NOMO-1 treated with dmso at 0.1 percent for 144 hours (cell line): ENCODE data around the gene ITPR3.
A peak's percentile ranks its signal among the peaks of the same experiment; 100 is the strongest.

Experiments
- DNase-seq: peaks from one replicate; lab custom pipeline; 2025; ENCODE audit not compliant: unreplicated experiment; lab: John Stamatoyannopoulos, UW

Gene ITPR3

DNA sequence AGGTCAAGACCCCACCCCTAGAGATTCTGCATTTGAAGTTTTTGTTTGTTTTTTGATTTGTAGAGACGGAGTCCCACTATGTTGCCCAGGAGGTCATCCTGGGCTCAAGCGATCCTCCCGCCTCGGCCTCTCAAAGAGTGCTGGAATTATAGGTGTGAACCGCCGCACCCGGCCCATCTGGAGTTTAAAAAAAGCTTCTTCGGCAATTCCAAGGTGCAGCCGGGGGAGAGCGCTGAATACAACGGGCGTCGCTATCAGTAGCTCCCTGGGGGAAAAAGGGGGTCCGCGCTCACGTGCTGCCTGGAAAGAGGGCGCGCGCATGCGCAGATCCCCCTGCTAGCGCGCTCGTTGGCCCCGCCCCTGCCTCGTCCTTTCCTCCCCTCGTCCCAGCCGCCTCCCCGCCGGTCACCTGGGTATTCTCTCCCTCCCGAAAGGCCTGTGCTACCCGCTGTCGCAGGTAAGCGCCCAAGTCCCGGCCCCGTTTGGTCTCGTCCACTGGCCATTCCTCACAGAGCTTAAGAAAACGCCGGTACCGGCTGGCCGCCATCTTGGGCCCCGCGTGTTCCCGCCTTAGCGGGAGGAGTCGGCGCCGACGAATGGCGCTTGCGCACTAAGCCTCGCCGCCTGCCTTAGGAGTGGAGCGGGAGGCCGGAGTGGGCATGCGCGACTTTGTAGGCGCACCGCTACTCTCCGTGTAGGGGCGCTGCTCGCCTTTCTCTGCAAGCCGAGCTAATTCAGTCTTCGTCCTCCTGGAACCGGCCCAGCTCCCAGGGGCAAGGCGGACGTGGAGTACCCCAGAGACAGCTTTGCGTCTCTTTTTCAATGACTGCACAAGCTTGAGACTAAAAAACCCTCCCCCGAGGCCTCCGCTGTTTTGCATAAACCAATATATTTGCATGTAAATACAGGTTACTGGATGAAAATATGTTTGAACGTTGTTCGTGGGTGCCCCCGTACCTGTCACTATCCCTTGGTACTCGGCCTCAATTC lies 90.3 kb downstream of the ITPR3 start, which contains the start of gene UQCC2:
UQCC2 (minus strand) TSS at position 561 of the 990 bp plus-strand sequence; CDS start at position 547, 14 bp downstream.
- DNase-seq = peak; percentile 92

DNA sequence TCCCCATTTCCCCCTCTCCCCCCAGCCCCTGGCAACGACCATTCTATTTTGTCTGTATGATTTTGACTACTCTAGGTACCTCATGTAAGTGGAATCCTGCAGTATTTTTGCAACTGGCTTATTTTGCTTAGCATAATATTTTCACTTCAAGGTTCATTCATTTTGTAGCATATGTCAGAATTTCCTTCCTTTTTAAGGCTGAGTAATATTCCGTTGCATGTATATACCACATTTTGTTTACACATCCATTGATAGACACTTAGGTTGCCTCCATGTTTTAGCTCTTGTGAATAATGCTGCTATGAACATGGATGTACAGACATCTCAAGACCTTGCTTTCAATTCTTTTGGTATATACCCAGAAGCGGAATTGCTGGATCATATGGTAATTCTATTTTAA lies 91.8 kb downstream of the ITPR3 start:
- no peak for DNase-seq

DNA sequence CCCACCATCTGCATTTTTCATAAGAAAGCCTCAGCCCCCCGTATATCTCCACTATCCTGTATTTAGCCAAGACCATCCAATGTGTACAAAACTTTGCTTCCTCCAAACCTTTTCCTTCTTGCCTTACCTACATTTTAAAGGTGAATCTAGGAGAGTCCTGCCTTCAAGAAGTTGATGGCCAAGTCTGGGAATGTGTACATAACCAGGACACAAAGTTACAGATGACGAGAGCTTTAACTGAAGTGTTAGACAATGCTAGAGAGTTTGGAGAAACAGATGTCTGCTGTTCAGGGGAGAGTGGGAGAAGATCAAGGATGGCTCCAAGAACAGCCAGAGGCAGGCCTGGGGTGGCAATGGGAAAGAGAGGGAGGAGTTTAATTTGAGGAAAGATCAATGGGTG lies 92.7 kb downstream of the ITPR3 start:
- no peak for DNase-seq

DNA sequence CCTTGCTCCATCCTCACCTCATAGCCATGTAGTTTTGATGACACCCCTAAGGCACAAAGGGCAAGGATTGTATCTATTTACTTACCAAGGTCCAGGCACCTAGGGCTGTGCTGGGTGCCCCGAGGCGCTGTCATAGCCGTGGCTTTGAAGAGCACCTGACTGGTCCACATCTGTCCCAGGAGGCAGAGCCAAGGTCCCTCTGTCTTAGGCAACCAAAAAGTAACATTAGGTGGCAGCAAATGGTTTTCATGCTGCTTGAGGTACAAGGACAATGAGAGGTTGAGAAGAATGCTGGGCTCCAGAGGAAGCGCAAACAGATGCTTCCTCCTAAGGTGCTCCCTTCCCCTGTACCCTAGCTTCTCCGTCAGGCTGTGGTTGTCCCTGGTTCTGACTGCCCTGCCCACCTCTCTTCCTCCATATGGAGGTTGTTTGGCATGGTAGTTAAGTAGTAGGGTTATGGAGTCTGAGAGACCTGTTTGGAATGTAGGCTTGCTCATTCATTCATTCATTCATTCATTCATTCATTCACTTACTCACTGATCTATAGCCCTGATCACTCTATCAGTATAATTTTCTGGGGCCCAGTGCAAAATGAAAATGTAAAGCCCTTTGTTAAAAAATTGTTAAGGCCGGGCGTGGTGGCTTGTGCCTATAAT lies 93.4 kb downstream of the ITPR3 start:
- DNase-seq = no peak

DNA sequence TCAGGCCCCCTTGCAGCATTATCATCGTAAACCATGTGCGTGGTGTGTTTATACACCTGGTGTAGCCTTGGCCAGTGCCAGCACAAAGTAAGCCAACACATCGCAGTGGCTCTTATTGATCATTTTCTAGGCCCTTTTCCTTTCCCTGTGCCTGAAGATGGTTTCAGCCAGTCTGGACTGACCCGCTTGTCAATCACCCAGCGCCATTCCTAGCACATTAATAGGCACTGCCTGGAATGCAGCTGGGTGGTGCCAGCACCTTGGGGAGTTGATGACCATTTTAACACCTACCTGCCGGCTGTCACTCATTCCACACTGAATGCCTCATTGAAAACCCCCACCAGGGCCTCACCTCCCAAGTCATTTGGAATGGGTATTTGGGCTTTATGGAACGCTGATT lies 95.3 kb downstream of the ITPR3 start:
- DNase-seq = no peak

DNA sequence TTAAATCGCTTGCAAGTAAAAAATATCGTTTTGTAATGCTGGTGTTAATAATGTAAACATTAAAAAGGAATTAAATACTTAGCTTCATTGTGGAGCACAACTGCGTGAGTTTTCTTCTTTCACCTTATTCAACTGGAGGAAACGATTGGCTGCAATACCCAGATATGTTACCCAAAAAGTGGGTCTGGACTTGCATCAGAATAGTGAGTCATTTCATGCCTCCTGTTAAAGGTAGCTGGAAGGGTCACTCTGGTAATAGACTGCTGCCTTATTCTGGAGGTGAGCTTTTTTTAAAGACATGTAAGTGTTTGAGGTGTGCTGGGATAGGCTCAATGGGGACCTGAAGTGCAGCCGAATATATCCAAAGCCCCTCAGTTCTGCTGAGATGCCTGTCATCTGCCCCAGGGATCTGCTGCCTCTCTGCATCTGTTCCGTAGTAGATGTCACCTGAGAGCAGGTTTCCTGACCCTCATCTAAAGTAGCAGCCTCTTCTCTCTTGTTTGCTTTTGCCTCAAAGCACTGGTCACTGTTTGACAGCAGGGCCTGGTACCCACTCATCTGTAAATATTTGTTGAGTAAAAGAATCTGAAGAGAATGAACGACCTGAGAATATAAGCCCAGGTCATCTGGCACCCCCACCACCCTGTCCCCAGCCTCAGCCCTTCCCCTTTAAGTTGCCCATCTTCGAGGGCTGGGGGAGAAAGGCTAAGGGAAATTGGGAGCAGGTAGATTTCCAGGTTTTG lies 95.9 kb downstream of the ITPR3 start:
- no peak for DNase-seq

DNA sequence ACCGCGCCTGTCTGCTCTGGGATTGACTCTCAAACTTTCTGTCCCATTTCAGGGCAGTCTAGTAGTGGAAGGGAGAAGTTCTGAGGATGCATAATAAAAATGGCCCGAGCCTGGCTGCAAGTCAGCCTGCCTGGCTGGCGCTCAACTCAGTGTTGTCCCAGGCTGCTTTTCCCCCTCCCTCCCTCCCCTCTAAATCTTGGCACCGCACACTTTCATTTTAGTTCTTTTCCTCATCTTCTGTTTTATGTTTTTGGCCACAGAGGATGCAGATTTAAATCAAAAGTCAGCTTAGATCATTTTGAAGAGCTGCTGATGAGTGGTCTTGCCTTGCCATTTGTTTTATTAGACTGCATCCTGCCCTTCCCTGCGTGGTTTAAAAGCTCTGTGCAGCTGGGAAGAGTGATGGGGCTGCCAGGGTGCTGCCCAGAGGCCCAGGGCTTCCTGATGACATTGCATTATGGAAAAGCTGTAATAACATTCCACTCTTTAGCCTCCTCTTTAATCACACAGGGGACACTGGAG lies 96.9 kb downstream of the ITPR3 start:
- DNase-seq = no peak

DNA sequence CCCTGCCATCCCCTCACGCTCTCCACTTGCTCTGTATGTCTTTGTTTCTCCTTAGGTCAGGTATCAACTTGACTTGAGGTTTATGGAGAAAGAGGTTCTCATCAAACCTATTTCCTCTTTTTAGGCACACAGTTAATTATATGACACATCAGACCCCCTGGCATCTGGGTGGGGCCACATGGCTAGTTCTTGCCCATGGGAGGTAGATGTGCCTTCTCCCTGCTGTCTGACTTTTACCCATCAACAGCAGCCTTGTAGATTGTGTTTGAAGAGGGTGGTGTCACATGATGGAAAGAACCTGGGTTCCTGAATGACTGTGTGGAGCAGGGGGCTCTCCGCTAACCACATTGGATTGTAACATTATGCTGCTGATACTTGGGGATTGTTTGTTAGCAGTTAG lies 97.6 kb downstream of the ITPR3 start:
- peak; percentile 35 for DNase-seq

DNA sequence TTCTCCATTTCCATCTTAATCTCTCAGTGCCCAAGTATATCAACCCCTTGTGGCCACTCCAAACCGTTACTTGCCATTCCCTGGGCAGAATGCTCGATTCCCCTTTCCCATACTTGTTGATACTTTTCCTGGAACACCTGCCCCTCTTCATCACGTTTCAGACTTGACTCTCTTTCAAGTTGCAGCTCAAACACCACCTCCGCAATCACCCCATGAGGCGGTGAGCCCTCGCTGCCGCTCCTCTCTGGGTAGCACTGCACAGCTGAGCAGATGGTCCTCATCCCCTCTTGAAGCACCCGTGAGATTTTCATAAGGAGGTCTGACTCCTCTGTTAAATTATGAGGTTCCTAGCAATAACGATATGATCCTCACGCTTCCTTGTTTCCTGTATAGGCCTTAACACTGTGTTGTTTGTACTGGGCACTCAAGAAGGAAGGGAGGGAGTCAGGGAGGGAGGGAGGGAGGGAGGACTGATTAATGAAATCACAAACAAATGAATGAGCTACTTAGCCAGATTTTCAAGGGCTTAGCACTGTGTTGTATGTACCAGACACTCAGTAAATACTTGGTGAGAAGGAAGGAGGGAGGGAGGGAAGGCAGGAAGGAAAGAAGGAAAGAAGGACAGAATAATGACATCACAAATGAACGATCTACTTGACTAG lies 98.3 kb downstream of the ITPR3 start:
- no peak for DNase-seq

DNA sequence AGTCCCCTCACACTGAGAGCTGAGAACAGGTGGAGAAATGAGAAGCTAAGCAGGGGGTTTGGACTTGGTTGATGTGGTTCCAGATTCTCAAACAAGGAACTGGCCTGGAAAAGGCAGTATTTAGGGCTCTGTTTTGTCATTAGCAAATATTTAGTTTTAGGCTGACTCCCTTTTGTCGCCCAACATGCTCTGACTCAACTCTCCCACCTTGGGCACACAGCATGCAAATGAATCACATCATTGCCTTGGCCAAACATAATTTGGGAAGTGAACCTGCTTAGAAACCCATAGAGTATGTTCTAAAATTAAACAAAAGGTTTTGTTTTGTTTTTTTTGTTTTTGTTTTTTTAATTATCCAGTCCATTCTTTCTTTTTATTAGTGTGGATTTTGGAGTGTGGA lies 99.9 kb downstream of the ITPR3 start:
- no peak for DNase-seq

DNA sequence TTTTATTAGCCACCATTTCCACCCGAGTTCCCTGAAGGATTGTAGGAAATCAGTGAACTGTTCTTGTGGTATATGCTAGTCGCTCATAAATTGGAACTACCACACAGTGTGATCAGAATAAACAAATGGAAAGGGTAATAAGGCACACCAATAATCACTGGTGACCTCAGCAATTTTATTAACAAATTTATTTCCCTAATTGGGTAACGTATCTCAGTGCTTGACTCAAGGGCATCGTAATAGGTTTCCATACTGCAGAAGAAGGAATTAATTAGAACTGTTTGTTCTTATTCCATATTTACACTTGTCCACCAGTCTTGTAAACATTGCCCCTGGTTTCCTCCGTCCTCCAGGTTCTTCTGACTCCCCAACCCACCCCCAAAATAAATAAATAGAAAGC lies 100.4 kb downstream of the ITPR3 start:
- DNase-seq = no peak

DNA sequence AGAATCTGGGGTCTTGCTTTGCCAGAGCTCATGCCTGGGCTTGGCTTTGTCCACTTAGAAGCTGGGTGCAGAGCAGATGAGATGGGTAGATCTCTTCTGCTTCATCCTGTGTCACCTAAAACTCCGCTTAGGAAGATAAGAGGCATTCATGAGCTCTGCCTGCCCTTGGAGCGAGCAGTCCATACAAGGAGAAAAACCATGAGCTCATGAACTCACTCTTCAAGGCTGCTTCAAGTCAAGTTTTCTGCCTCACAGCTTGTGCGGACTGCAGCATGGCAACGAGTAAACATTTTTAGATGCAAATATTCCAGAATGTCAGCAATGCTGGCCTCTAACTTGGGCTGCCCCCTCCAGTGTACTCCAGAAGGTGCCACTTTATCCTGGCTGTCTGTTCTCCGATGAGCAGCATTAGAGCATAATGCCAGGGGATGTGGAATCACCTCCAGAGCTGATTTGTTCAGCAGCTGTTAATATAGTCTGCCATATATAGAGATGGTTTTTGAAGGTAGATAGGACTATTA lies 101.0 kb downstream of the ITPR3 start:
- no peak for DNase-seq

DNA sequence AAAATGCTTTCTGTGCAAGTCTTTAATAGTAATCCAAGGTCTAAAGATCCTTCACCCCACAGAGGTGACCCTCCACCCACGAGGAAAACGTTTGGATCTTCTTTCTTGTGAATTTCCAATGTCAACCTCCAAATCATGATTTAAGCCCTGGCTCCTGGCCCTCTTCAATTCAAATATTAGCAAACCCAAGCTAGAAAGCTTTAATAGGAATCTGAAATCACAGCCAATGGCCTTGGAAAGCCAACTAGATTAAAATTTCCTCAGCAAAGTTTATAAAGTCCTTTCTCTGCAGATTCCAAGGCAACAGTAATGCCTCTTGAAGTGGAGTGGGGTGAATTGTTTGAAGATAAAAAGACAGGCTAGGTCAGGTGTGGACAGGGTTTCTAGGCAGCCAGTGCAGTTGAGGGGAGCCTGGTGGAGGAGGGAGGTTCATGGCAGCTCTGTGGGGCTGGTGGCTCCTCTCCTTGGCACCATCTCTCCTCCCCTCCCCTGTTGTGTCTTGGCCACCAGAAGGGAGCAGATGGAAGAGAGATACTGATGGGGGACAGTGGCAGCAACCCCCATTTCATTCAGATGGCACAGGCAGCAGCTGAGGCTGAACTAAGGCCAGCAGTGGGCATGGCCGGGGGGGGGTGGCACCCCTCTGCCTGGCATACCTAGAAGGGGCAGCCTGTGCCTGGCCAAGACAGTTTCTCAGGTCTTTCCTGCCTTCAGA lies 102.4 kb downstream of the ITPR3 start:
- DNase-seq = no peak

DNA sequence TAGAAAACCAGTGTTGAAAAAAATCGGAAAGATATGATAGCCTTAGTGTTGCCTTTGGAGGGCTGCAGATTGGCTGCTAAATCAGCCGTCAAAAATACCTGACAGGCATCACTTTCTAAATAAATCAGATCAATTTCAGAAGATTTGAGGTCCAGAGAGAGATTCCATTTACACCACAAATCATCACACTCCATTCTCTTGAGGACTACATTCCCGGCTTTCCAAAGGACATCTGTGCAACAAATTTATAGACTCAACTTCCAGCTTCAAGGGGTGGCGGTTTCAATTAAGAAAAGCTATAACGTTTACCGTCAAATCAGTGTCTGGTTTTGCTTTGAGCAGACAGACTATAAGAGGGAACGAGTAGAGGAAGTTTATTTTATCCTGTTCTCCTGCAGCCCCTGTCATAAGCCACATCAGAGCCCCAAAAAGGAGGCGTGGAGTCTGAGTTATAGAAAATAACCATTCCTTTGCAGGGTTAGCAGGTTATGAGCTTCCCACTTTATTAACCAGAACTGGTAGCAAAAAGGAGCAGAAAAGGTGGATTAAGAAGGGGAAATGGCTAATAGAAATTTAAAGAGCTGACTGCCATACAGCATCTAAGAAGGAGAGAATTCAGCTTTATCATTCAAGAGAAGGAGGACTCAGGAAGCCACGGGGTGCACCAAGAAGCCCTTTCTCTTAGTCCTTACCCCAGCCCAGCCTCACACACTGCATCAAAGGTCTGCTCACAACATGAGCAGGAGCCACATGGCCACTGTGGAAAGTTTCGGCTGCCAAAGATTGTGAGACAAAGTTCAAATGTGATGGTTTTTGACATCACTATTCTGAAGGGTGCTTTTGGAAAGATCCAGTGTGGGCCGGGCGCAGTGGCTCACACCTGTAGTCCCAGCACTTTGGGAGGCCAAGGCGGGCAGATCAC lies 103.2 kb downstream of the ITPR3 start:
- DNase-seq = no peak

DNA sequence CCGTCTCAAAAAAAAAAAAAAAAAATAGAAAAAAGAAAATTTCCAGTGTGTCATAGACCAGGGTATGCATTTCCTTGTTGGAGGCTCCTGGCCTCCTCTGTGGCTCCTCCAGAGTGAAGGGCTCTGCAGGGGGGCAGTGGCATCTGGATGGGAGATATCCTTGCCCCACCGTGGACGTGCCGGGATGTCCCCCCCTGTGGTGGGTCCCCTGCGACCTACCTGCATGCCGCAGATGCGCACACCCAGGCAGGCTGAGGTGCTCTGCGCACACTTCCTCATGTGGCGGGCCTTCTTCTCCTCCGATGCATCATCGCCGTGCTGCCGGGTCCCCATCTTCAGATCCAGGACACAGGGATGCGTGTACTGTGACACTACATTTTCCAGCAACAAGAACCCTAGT lies 104.1 kb downstream of the ITPR3 start:
- no peak for DNase-seq

DNA sequence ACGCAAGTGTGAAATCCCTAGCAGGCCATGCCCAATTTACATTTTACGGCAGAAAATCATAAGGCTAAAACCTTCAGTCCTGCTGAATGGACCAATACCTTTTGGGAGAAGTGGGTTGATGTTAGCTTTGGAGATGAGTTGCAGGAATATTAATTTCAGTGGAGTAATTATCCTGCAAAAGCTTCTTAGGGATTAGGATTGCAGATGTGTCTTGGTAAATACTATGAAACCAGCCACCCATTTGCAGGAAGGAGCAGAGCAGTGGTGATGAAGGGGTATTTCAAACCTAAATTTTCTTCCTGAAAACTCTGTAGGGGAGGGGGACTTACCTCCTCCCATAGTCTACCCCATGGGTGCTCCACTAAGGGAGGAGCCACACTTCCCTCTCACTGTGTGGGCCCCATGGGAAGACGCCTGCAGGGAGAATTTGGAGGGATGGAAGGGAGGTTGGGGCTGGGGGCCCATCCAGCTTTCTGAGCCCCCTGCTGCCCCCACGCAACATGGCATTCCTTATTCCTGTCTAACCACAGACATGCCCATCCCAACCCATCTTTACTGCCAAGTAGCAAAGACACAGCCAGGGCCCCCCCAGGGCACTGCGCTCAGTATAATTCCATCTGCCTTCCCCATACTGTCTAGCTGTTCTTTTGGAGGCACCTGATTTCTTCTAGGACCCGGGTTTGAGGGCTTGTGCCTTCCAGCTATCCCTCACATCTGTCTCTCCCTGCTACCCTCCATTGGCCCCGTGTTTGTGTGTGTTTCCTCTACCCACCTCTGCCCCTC lies 105.0 kb downstream of the ITPR3 start:
- no peak for DNase-seq

DNA sequence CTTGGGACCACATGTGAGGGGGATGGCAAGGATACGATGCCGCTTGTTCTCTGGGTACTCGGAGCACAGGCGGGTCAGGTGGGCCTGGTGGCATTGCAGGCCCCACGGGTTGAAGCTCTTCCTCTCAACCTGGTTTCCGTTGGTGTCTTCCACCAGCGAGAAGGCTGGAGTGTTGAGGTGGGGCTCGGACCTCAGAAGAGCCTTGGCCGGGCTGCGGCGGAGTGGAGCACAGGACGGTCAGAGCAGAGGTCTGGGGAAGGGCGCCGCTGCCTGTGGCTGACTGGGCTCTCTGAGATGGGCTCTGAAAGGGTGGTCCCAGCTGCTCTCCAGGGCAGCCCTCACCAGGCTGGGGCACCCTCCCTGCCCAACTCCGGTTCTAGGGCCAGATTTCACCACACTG lies 105.6 kb downstream of the ITPR3 start:
- no peak for DNase-seq

DNA sequence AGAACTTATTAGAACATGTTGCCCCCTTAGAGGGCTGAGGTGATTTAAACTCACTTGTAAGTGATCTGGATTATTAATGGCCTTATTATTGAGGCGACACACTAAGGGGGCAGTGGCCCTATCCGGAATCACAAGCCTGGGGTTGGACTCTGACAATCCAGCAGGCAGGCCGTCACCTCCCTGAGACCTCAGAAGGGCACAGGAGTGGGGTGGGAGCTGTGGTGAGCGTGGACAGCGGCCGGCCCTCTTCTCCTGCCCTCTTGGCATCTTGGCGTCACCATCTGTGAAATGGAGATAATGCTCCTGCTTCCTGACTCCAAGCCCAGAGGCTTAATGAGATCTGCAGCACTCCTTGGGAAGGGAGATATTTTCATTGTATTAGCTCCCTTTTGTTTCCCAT lies 106.0 kb downstream of the ITPR3 start:
- DNase-seq = no peak
